Caco-2 (cell line): Measurements from ENCODE around the gene RAB10. TPM values are rescaled to one million over a fixed set of nuclear protein-coding genes. Genes with fewer than 3 reads are reported as not detected.
A peak's percentile ranks its signal among the peaks of the same experiment; 100 is the strongest.
"Not testable (repeated sequence)": the region's sequence is repeated elsewhere in the genome, so short reads cannot be mapped to it uniquely, and the experiment has no call there.

Source experiments
- BruUV-seq: library from RNA; stranded (reverse); fragments of 400-500 nt; replicated peaks from 2 replicates; lab custom pipeline; 2021; lab: Mats Ljungman, UMichigan
- CTCF ChIA-PET: fragments of 300-600 bp; sonication (Branson Sonifier 250); formaldehyde crosslinking; loops from one replicate; lab custom pipeline; 2022; ENCODE audit warnings: antibody characterized with exemption; lab: Charles Lee
- POLR2A ChIA-PET: fragments of 300-600 bp; sonication (Branson Sonifier 250); formaldehyde crosslinking; loops from one replicate; lab custom pipeline; 2022; ENCODE audit warnings: antibody characterized with exemption; lab: Charles Lee
- DNase-seq, 2 experiments: peaks; one replicate each; pipeline versions ENCODE4 v3.0.0 to v3.0.0-alpha.2; 2020 to 2022
- H3K27me3 ChIP-seq: replicated peaks from 2 replicates; pipeline ENCODE4 v1.6.0; 2011; ENCODE audit warnings: low read length; ENCODE audit not compliant: control insufficient read depth, insufficient read depth
- H3K36me3 ChIP-seq: 2 replicates; pipeline ENCODE4 v1.5.1; 2011; ENCODE audit warnings: low read length; ENCODE audit not compliant: control insufficient read depth, insufficient read depth
- H3K4me1 ChIP-seq: fragments of 250-450 bp; sonication (Bioruptor Pico); 2 replicates; pipeline ENCODE4 v1.5.1; 2020; ENCODE audit warnings: mild to moderate bottlenecking
- H3K4me3 ChIP-seq: 2 replicates; pipeline ENCODE4 v1.5.1; 2011; ENCODE audit warnings: low read depth, mild to moderate bottlenecking, control low read depth, low read length
- H3K9me3 ChIP-seq: fragments of 250-450 bp; sonication (Bioruptor Pico); 2 replicates; pipeline ENCODE4 v1.5.1; 2020; ENCODE audit warnings: mild to moderate bottlenecking, moderate library complexity
- H3K27ac Mint-ChIP-seq: one replicate; pipeline ENCODE4 v1.8.0; 2022; ENCODE audit warnings: mixed read lengths; ENCODE audit not compliant: unreplicated experiment
- H3K27me3 Mint-ChIP-seq: one replicate; pipeline ENCODE4 v1.8.0; 2022; ENCODE audit warnings: mixed read lengths; ENCODE audit not compliant: insufficient read depth, unreplicated experiment
- H3K36me3 Mint-ChIP-seq: one replicate; pipeline ENCODE4 v1.8.0; 2022; ENCODE audit warnings: mild to moderate bottlenecking, mixed read lengths; ENCODE audit not compliant: insufficient read depth, unreplicated experiment
- H3K4me1 Mint-ChIP-seq: one replicate; pipeline ENCODE4 v1.8.0; 2022; ENCODE audit warnings: low read depth, mixed read lengths; ENCODE audit not compliant: unreplicated experiment
- H3K4me3 Mint-ChIP-seq: one replicate; pipeline ENCODE4 v1.8.0; 2022; ENCODE audit warnings: mild to moderate bottlenecking, moderate library complexity, mixed read lengths; ENCODE audit not compliant: unreplicated experiment
- H3K9me3 Mint-ChIP-seq: one replicate; pipeline ENCODE4 v1.8.0; 2022; ENCODE audit warnings: mixed read lengths; ENCODE audit not compliant: unreplicated experiment
- CTCF ChIP-seq, 2 experiments: fragments of 200-600 bp in 1 of 2; IDR thresholded peaks; 1 replicate in 1 of 2; 2 replicates in 1 of 2; pipeline versions ENCODE4 v1.5.1 to v1.8.0; 2011 to 2022; ENCODE audit warnings: antibody characterized with exemption in 1 of 2, control low read depth in 1 of 2, inconsistent platforms in 1 of 2, low read depth in 1 of 2, low read length in 1 of 2, mild to moderate bottlenecking in 1 of 2, moderate library complexity in 1 of 2; ENCODE audit not compliant: insufficient read depth in 1 of 2, severe bottlenecking in 1 of 2, unreplicated experiment in 1 of 2
- intact Hi-C: fragments of 100-400 bp; cut with micrococcal nuclease; formaldehyde crosslinking; loops from one replicate; pipeline ENCODE4 v1.10.0; 2022; ENCODE audit not compliant: unreplicated experiment
- total RNA-seq: library from RNA; stranded (reverse); gene quantifications from 2 replicates; pipeline ENCODE4 v1.2.3, GENCODE V29; 2022

Gene RAB10
- total RNA-seq, 1 experiment from 2014 or later = 213 TPM

- intact Hi-C loops = no loop called here
Observed at GRCh38 chr2:26078939-26079338, 45.1 kb downstream of the RAB10 start.

GRCh38 chr2:26080356-26080755, 46.5 kb downstream of the RAB10 start:
- intact Hi-C loops = no loop called here
- H3K27me3 ChIP-seq = no peaks in the 10 kb centered on the region
- ChIA-PET CTCF (no interaction called here), POLR2A (no interaction called here)
- H3K36me3 ChIP-seq = peaks cover 3% of the 10 kb centered on the region
- H3K4me1 Mint-ChIP-seq = peaks cover 29% of the 10 kb centered on the region
- no peaks in the 10 kb centered on the region; the same call in 1 of the 2 replicates for H3K9me3 ChIP-seq
- DNase-seq = no peak
- no peak overlapping the region for H3K4me3 Mint-ChIP-seq
- no peaks in the 10 kb centered on the region for H3K27me3 Mint-ChIP-seq
- peaks cover 79% of the 10 kb centered on the region for H3K36me3 Mint-ChIP-seq
- peaks cover 54% of the 10 kb centered on the region for H3K9me3 Mint-ChIP-seq
- H3K27ac Mint-ChIP-seq = peak overlapping the region; percentile 11
- no TSS peak for BruUV-seq
- TF ChIP-seq CTCF (IDR thresholded peaks at IDR 0.05; ENCODE audit: insufficient read depth in 1 of 2, low read depth in 1 of 2, low read length in 1 of 2, severe bottlenecking in 1 of 2, unreplicated experiment in 1 of 2) = no peak
- H3K4me1 ChIP-seq = peaks cover 11% of the 10 kb centered on the region
- no peak overlapping the region for H3K4me3 ChIP-seq

More at GRCh38 chr2:26078939-26079338, 45.1 kb downstream of the RAB10 start:
- Mint-ChIP-seq H3K36me3 (peaks cover 71% of the 10 kb centered on the region), H3K4me1 (peaks cover 37% of the 10 kb centered on the region), H3K27ac (peak overlapping the region; percentile 24), H3K4me3 (no peak overlapping the region), H3K27me3 (no peaks in the 10 kb centered on the region), H3K9me3 (peaks cover 48% of the 10 kb centered on the region)
- ChIA-PET CTCF (interaction anchor here (0.6 kb wide), 1 partner anchor 27 kb away, joined by 4 read pairs; no protein-coding TSS in a partner anchor), POLR2A (no interaction called here)
- TF ChIP-seq CTCF (IDR thresholded peaks at IDR 0.05; ENCODE audit: insufficient read depth in 1 of 2, low read depth in 1 of 2, low read length in 1 of 2, severe bottlenecking in 1 of 2, unreplicated experiment in 1 of 2) = no peak
- no TSS peak for BruUV-seq
- Histone ChIP-seq H3K4me3 (no peak overlapping the region), H3K27me3 (no peaks in the 10 kb centered on the region), H3K4me1 (peaks cover 25% of the 10 kb centered on the region), H3K9me3 (no peaks in the 10 kb centered on the region; the same call in 1 of the 2 replicates), H3K36me3 (peaks cover 3% of the 10 kb centered on the region)
- no peak for DNase-seq

GRCh38 chr2:26080925-26081324, 47.0 kb downstream of the RAB10 start:
- CTCF ChIA-PET, H3K36me3 ChIP-seq, POLR2A ChIA-PET, H3K9me3 ChIP-seq, H3K4me1 ChIP-seq, H3K27me3 ChIP-seq, H3K4me3 Mint-ChIP-seq, BruUV-seq, H3K27me3 Mint-ChIP-seq, H3K4me3 ChIP-seq, DNase-seq, intact Hi-C loops: not testable (repeated sequence)
- H3K36me3 Mint-ChIP-seq = peaks cover 79% of the 10 kb centered on the region
- H3K9me3 Mint-ChIP-seq = peaks cover 54% of the 10 kb centered on the region
- H3K4me1 Mint-ChIP-seq = peaks cover 23% of the 10 kb centered on the region
- H3K27ac Mint-ChIP-seq = peak overlapping the region; percentile 11
